Anterior cingulate cortex (tissue), 58 donors: ENCODE measurements around the gene ZNF579.
A peak's percentile ranks its signal among the peaks of the same experiment; 100 is the strongest.

Experiments
- DNase-seq, 58 donors: peaks; one replicate each; lab custom pipeline; 2025; lab: John Stamatoyannopoulos, UW

ZNF579 gene

GRCh38 chr19:55613930-55614710 lies 33.5 kb upstream of the ZNF579 start:
- DNase-seq, result no peak

- no peak for DNase-seq
Measured at GRCh38 chr19:55613396-55613795, 32.7 kb upstream of the ZNF579 start.

GRCh38 chr19:55611983-55612645 lies 31.5 kb upstream of the ZNF579 start:
- DNase-seq, result no peak

- no peak for DNase-seq
Measured at GRCh38 chr19:55611300-55611982, 30.8 kb upstream of the ZNF579 start.

- DNase-seq, result no peak
Measured at GRCh38 chr19:55609326-55609725, 28.7 kb upstream of the ZNF579 start.

- no peak for DNase-seq
Measured at GRCh38 chr19:55606817-55607216, 26.2 kb upstream of the ZNF579 start.

GRCh38 chr19:55606471-55606787 lies 25.8 kb upstream of the ZNF579 start:
- no peak for DNase-seq

GRCh38 chr19:55605637-55606470 lies 25.2 kb upstream of the ZNF579 start, which contains the start of gene ZNF865:
ZNF865 (plus strand) TSS chr19:55605647; CDS start chr19:55613619, 7,972 bp downstream.
- DNase-seq, result peak in 52 of 58 donors; percentile 20 to 80 (median 45)

GRCh38 chr19:55605207-55605636 lies 24.6 kb upstream of the ZNF579 start:
- peak; percentile 60 to 98 (median 94) for DNase-seq

- no peak for DNase-seq
Measured at GRCh38 chr19:55603581-55604292, 23.1 kb upstream of the ZNF579 start.

GRCh38 chr19:55603115-55603514 lies 22.5 kb upstream of the ZNF579 start:
- no peak for DNase-seq

- DNase-seq, result no peak
Measured at GRCh38 chr19:55602104-55603001, 21.7 kb upstream of the ZNF579 start.

GRCh38 chr19:55601084-55601483 lies 20.4 kb upstream of the ZNF579 start:
- no peak for DNase-seq

- no peak for DNase-seq
Measured at GRCh38 chr19:55600662-55601028, 20.0 kb upstream of the ZNF579 start.

GRCh38 chr19:55599842-55600661 lies 19.4 kb upstream of the ZNF579 start, which contains the start of gene ZNF524:
ZNF524 (plus strand) TSS chr19:55600288; CDS start chr19:55602113, 1,825 bp downstream.
- peak; percentile 76 to 99 (median 93) for DNase-seq

- DNase-seq, result peak; percentile 87 to 99 (median 97)
Measured at GRCh38 chr19:55599468-55599841, 18.8 kb upstream of the ZNF579 start, which contains the start of gene FIZ1. FIZ1 (minus strand) TSS chr19:55599517; CDS start chr19:55597865, 1,652 bp downstream.

GRCh38 chr19:55598719-55599467 lies 18.2 kb upstream of the ZNF579 start:
- DNase-seq, result peak in 57 of 58 donors; percentile 53 to 96 (median 90)
